C4-2B (cell line): Measurements from ENCODE around the gene C3orf18.

ENCODE experiments used
- H3K27ac ChIP-seq: fragments of 450-650 bp; 2 replicates; pipeline ENCODE4 v1.5.1; 2017
- CTCF ChIP-seq: fragments of 450-650 bp; conservative IDR thresholded peaks from 2 replicates; pipeline ENCODE4 v1.5.1; 2017; ENCODE audit warnings: mild to moderate bottlenecking
- ZFX ChIP-seq: fragments of 450-650 bp; IDR thresholded peaks from 2 replicates; pipeline ENCODE4 v1.6.1; 2017

C3orf18 gene

GRCh38 chr3:50575372-50575771 is 7.8 kb upstream of the C3orf18 start:
- TF ChIP-seq ZFX (no peak), CTCF (no peak)
- H3K27ac ChIP-seq, result no peak overlapping the region

- no peak for TF ChIP-seq ZFX
- TF ChIP-seq CTCF, result no peak
Observed at GRCh38 chr3:50574444-50574831, 6.9 kb upstream of the C3orf18 start.

GRCh38 chr3:50573566-50574443 is 6.3 kb upstream of the C3orf18 start:
- TF ChIP-seq CTCF, result no peak

More at GRCh38 chr3:50574444-50574831, 6.9 kb upstream of the C3orf18 start:
- H3K27ac ChIP-seq, result no peak overlapping the region

GRCh38 chr3:50572801-50573371 is 5.3 kb upstream of the C3orf18 start:
- no peak for TF ChIP-seq ZFX
- no peak for TF ChIP-seq CTCF
- H3K27ac ChIP-seq, result no peak overlapping the region

More at GRCh38 chr3:50573566-50574443, 6.3 kb upstream of the C3orf18 start:
- no peak overlapping the region for H3K27ac ChIP-seq

- TF ChIP-seq ZFX (no peak), CTCF (peak; percentile 78)
- no peak overlapping the region for H3K27ac ChIP-seq
Observed at GRCh38 chr3:50572158-50572557, 4.6 kb upstream of the C3orf18 start.

GRCh38 chr3:50571486-50571885 is 3.9 kb upstream of the C3orf18 start:
- no peak for TF ChIP-seq CTCF
- no peak for TF ChIP-seq ZFX
- H3K27ac ChIP-seq, result no peak overlapping the region

GRCh38 chr3:50570508-50571279 is 3.1 kb upstream of the C3orf18 start:
- H3K27ac ChIP-seq, result no peak overlapping the region

More at GRCh38 chr3:50570508-50571279, 3.1 kb upstream of the C3orf18 start:
- TF ChIP-seq ZFX, result no peak
- no peak for TF ChIP-seq CTCF
